Kidney capillary endothelial cell (primary cell): ENCODE data around the gene TAF7.
"Not testable (repeated sequence)": the region's sequence is repeated elsewhere in the genome, so short reads cannot be mapped to it uniquely, and the experiment has no call there.

ENCODE experiments used
- DNase-seq: peaks from one replicate; pipeline ENCODE4 v3.0.0-alpha.2; 2018; ENCODE audit warnings: low spot score

The TAF7 gene, protein sequence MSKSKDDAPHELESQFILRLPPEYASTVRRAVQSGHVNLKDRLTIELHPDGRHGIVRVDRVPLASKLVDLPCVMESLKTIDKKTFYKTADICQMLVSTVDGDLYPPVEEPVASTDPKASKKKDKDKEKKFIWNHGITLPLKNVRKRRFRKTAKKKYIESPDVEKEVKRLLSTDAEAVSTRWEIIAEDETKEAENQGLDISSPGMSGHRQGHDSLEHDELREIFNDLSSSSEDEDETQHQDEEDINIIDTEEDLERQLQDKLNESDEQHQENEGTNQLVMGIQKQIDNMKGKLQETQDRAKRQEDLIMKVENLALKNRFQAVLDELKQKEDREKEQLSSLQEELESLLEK

GRCh38 chr5:141320225-141321169 is at the start of gene TAF7:
Gene TAF7, minus strand, starts transcription at chr5:141320784. Its CDS starts 740 bp downstream, at chr5:141320044.
- DNase-seq = peak; percentile 91

- DNase-seq = no peak
Observed at GRCh38 chr5:141366016-141366896, 45.7 kb upstream of the TAF7 start.

DNA sequence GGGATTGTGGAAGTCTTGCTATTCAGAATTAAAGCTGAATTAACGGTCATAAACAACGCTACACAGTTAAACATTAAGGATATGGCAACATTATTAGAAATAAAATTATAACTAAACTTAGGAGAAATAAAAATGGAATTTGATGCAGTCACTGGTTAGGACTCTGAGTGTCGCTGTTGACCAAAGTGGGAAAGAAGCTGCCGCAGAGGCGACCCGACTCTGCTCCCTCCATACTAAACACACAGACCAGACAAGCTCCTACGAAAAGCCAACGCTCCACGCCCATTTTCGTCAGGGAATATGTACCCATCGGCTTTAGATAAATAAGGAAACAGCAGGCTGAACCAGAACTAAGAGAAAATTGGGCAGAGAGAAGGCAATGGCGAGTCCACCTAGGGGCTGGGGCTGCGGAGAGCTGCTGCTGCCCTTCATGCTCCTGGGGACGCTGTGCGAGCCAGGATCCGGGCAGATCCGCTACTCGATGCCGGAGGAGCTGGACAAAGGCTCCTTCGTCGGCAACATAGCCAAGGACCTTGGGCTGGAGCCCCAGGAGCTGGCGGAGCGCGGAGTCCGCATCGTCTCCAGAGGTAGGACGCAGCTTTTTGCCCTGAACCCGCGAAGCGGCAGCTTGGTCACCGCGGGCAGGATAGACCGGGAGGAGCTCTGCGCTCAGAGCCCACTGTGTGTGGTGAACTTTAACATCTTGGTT is 43.5 kb upstream of the TAF7 start, which contains the start of gene PCDHGA5:
Gene PCDHGA5 (plus strand): TSS at position 211 of the 709 bp plus-strand sequence. CDS start 169 bp downstream, at position 380.
- DNase-seq = no peak

- no peak for DNase-seq
Observed at GRCh38 chr5:141362719-141363118, 42.1 kb upstream of the TAF7 start.

DNA sequence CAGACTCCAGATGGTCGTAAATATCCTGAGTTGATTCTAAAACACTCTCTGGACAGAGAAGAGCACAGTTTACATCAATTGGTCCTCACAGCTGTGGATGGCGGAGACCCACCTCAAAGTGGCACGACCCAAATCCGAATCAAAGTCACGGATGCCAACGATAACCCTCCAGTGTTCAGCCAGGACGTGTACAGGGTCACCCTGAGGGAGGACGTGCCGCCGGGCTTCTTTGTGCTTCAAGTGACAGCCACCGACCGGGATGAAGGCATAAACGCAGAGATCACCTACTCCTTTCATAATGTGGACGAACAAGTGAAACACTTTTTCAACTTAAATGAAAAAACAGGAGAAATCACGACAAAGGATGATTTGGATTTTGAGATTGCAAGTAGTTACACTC is 40.1 kb upstream of the TAF7 start:
- no peak for DNase-seq

DNA sequence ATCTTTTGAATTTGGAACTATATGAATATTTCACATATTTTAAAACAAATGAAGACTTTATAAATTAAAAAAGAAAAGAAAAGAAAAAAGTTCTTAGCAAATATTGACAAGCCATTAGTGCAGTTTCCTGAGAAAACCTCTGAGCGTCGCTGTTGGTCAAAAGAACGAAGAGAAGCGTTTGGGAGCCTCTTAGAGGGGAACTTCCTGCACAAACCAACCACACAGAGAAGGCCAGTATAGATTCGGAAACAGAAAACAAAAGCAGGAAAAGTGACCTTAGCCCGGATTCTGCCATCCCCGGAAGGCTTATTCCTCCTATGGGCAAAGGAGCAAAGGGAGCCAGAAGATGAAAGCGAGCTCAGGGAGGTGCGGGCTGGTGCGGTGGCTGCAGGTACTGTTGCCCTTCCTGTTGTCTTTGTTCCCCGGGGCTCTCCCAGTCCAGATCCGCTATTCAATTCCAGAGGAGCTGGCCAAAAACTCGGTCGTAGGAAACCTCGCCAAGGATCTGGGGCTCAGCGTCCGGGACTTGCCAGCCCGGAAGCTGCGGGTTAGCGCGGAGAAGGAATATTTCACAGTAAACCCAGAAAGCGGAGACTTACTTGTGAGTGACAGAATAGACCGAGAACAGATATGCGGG is 39.3 kb upstream of the TAF7 start, which contains the start of gene PCDHGB2:
Gene PCDHGB2 (plus strand): TSS at position 205 of the 637 bp plus-strand sequence. CDS start 142 bp downstream, at position 347.
- DNase-seq = no peak

- no peak for DNase-seq
Observed at GRCh38 chr5:141356950-141357349, 36.4 kb upstream of the TAF7 start.

DNA sequence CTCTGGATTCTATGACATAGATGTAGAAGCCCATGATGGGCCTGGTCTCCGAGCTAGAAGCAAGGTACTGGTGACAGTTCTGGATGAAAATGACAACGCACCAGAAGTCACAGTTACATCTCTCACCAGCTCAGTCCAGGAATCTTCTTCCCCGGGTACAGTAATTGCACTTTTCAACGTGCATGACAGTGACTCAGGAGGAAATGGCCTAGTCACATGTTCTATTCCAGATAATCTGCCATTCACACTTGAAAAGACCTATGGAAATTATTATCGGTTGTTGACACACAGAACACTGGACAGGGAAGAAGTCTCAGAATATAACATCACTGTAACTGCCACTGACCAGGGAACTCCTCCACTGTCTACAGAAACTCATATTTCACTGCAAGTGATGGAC is 35.5 kb upstream of the TAF7 start:
- DNase-seq = no peak

- no peak for DNase-seq
Observed at GRCh38 chr5:141355641-141356040, 35.1 kb upstream of the TAF7 start.

- no peak for DNase-seq
Observed at GRCh38 chr5:141354900-141355469, 34.4 kb upstream of the TAF7 start, which contains the start of gene PCDHGA4. Gene PCDHGA4, plus strand, starts transcription at chr5:141355021. Its CDS starts 87 bp downstream, at chr5:141355108.

GRCh38 chr5:141351591-141351990 is 31.0 kb upstream of the TAF7 start:
- no peak for DNase-seq

DNA sequence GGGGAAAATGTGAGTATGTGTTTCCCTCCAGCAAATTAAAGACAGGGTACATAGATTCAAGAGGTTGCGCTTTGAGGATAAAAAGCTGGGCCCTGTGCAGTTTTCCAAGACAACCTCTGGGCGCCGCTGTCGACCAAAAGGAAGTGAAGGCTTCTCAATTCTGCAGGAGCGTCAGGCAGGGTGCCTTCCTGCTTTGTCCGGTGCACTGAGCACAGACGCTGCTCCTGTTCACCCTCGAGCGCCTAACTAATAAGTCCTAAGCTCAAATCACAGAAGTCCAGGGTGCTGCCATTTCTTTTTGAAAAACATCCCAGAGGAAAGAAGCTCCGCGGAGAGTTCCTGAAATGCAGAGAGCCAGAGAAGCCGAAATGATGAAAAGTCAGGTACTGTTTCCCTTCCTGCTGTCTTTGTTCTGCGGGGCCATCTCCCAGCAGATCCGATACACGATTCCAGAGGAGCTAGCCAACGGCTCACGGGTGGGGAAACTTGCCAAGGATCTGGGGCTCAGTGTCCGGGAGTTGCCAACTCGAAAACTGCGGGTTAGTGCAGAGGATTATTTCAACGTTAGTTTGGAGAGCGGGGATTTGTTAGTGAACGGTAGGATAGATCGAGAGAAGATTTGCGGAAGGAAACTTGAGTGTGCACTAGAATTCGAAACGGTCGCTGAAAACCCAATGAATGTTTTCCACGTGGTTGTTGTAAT is 29.5 kb upstream of the TAF7 start, which contains the start of gene PCDHGB1:
Gene PCDHGB1 (plus strand): TSS at position 183 of the 703 bp plus-strand sequence. CDS start 162 bp downstream, at position 345.
- no peak for DNase-seq

- DNase-seq = not testable (repeated sequence)
Observed at GRCh38 chr5:141346017-141346416, 25.4 kb upstream of the TAF7 start.

DNA sequence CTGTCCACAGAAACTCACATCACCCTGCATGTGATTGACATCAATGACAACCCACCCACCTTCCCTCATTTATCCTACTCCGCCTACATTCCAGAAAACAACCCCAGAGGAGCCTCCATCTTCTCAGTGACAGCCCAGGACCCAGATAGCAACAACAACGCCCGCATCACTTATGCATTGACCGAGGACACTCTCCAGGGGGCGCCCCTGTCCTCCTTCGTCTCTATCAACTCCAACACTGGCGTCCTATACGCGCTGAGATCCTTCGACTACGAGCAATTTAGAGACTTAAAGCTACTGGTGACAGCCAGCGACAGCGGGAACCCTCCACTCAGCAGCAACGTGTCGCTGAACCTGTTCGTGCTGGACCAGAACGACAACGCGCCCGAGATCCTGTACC is 24.7 kb upstream of the TAF7 start:
- DNase-seq = no peak

- DNase-seq = no peak
Observed at GRCh38 chr5:141343953-141344463, 23.4 kb upstream of the TAF7 start.

GRCh38 chr5:141343242-141343952 is 22.8 kb upstream of the TAF7 start, which contains the start of gene PCDHGA3:
Gene PCDHGA3, plus strand, starts transcription at chr5:141343829. Its CDS starts 205 bp downstream, at chr5:141344034.
- peak; percentile 36 for DNase-seq

DNA sequence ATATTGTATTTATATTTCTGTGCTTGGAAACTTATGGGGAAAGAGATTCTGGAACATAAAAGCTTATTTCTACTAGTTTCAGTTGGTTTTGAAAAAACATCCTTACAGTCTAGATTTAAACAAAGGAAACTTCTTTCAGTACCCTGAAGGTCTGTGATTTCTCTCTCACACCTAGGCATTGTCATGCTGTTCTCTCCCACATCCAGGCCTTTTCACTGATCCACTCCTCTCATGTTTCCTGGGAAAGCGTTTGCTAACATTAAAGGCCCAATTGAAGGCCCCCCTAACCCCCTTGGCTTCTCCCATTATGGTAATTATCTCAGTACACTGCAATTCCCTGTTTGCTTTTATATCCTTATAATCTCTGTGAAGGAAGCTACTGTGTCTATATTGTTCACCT is 22.2 kb upstream of the TAF7 start:
- DNase-seq = no peak

DNA sequence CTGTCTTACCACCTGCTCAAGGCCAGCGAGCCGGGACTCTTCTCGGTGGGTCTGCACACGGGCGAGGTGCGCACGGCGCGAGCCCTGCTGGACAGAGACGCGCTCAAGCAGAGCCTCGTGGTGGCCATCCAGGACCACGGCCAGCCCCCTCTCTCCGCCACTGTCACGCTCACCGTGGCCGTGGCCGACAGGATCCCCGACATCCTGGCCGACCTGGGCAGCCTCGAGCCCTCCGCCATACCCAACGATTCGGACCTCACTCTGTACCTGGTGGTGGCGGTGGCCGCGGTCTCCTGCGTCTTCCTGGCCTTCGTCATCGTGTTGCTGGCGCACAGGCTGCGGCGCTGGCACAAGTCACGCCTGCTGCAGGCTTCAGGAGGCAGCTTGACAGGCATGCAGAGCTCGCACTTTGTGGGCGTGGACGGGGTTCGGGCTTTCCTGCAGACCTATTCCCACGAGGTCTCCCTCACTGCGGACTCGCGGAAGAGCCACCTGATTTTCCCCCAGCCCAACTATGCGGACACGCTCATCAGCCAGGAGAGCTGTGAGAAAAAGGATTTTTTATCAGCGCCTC is 20.3 kb upstream of the TAF7 start:
- DNase-seq = not testable (repeated sequence)
